HUES64 (cell line): ENCODE measurements around the gene TULP1.

Source experiments
- H3K27ac ChIP-seq: 2 replicates; pipeline ENCODE4 v1.7.0; 2013; ENCODE audit warnings: low read depth, low read length, inconsistent platforms
- H3K27me3 ChIP-seq: 2 replicates; pipeline ENCODE4 v1.6.1; 2013; ENCODE audit warnings: mild to moderate bottlenecking, low read length; ENCODE audit not compliant: insufficient read depth
- H3K36me3 ChIP-seq: 2 replicates; pipeline ENCODE4 v1.6.1; 2013; ENCODE audit warnings: mild to moderate bottlenecking, low read length; ENCODE audit not compliant: insufficient read depth
- H3K4me1 ChIP-seq: 2 replicates; pipeline ENCODE4 v1.6.1; 2013; ENCODE audit warnings: mild to moderate bottlenecking, low read length, moderate library complexity; ENCODE audit not compliant: insufficient read depth
- H3K4me3 ChIP-seq: 2 replicates; pipeline ENCODE4 v1.5.1; 2013; ENCODE audit warnings: mild to moderate bottlenecking, low read length, moderate library complexity
- H3K9ac ChIP-seq: 2 replicates; pipeline ENCODE4 v1.6.1; 2013; ENCODE audit warnings: mild to moderate bottlenecking, low read depth, low read length
- H3K9me3 ChIP-seq: 2 replicates; pipeline ENCODE4 v1.6.1; 2013; ENCODE audit warnings: low read depth, low read length; ENCODE audit not compliant: insufficient read depth
- WGBS: fragments of 150-250, 120-280 bp; methylation state at CpG from one replicate; pipeline ENCODE4 v1.1.7; 2013; ENCODE audit warnings: missing lambda C conversion rate; 5-methylcytosine and 5-hydroxymethylcytosine counted together

The TULP1 gene

DNA sequence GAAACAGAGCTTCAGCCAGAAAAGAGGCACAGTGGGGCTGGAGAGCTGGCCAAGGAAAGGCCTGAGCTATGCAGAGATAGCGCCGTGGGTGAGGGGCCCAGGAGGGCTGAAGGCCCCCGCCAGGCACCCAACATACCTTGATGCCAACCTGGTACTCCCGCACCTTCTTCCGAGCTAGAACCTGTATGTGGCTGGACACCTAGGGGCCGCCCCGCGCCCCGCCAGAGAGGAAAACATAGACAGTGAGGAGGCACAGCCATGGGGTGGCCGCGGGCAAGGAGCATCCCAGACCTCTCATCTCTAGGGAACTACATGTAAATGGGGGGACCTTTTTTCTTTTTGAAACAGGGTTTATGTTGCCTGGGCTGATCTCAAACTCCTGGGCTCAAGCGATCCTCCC lies 32.5 kb downstream of the TULP1 start:
- Histone ChIP-seq H3K4me3 (no peak overlapping the region), H3K9me3 (no peaks in the 10 kb centered on the region), H3K4me1 (peaks cover 7% of the 10 kb centered on the region), H3K36me3 (peaks cover 42% of the 10 kb centered on the region), H3K27ac (no peak overlapping the region), H3K9ac (no peak overlapping the region), H3K27me3 (no peaks in the 10 kb centered on the region)
- WGBS, result 97% methylated on average over 12 of the region's 12 CpGs

DNA sequence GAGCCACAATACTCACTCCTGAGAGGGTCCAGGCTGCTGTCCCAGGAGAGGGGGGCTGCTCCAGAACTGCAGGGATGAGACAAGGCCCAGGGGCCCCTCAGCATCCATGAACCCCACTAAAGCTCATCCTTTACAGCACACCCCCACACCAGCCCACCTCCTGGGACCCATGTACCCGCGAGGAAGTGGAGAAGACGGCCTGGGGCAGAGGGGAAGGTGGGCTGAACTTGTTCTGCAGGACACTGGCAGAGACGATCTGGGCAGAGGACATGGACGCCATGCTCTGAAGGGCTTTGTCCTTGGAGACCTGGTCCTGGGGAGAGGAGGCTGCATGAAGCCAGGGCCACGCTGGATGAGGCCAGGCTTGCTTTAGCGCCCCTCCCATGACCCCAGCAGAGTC lies 34.4 kb downstream of the TULP1 start:
- H3K36me3 ChIP-seq, result peaks cover 44% of the 10 kb centered on the region
- no peak overlapping the region for H3K4me3 ChIP-seq
- H3K27ac ChIP-seq, result no peak overlapping the region
- 90% methylated on average over 7 of the region's 7 CpGs for WGBS
- no peaks in the 10 kb centered on the region for H3K4me1 ChIP-seq
- H3K9ac ChIP-seq, result no peak overlapping the region
- no peaks in the 10 kb centered on the region for H3K9me3 ChIP-seq
- no peaks in the 10 kb centered on the region for H3K27me3 ChIP-seq

DNA sequence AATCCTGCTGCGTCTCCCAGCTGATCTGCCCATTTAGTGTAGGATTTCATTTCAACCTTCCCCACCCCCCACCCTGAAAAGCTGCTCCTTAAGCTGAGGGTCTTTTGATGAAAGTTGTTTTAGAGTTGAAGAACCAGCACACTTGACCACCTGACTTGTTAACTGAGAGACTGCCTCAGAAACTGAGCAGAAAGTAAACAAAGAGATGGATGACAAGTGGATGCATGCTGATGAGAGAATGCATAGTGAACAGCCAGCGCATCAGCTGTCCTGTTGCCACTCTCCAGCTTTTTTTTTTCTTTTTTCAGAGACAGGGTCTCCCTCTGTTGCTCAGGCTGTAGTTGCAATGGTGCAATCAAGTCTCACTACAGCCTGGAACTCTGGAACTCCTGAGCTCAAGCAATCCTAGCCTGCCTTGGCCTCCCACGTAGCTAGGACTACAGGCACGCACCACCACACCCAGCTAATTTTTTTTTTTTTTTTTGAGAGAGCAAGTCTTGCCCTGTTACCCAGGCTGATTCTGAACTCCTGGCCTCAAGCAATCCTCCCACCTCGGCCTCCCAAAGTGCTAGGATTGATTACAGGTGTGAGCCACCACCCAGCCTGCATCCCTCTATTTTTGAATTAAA lies 35.0 kb downstream of the TULP1 start:
- Histone ChIP-seq H3K9ac (no peak overlapping the region), H3K27ac (no peak overlapping the region), H3K9me3 (no peaks in the 10 kb centered on the region), H3K4me3 (no peak overlapping the region), H3K27me3 (no peaks in the 10 kb centered on the region), H3K36me3 (peaks cover 43% of the 10 kb centered on the region), H3K4me1 (no peaks in the 10 kb centered on the region)
- WGBS, result 89% methylated on average over 5 of the region's 5 CpGs

DNA sequence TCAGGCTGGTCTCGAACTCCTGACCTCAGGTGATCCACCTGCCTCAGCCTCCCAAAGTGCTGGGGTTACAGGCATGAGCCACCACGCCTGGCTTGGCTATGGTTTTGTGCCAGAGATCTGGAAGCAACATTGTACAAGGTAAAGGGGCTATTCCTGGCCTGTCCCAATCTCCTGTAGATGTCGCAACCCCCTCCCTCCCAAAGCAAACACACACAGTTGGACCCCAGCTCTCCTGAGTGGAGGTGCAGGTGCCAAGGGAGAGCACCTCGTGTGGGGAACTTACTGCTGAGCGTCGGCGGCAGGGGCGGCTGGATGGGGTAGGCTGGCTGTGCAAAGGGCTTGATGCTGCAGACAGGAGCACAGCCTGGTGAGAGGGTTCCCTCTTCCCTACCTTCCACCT lies 35.7 kb downstream of the TULP1 start:
- Histone ChIP-seq H3K36me3 (peaks cover 44% of the 10 kb centered on the region), H3K27ac (no peak overlapping the region)
- WGBS, result 84% methylated on average over 8 of the region's 8 CpGs

DNA sequence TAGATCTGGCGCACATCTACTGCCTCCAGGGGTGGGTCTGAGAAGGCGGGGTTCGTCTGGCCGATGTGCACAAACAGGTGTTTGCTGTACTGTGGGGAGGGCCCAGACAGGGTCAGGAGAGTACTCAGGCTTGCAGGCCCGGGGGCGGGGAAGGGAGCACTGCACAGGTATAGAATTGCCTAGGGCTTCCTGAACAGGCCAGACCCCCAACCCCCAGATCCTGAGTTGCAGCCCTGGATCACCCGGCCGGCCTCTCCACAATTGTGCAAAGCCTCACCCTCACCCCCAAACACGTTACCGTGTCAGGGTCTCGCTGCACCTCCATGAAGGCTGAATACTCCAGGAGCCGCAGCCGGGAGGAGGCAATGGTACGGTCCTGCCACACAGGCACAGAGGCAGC lies 36.7 kb downstream of the TULP1 start:
- 91% methylated on average over 14 of the region's 14 CpGs for WGBS
- Histone ChIP-seq H3K9me3 (no peaks in the 10 kb centered on the region), H3K27me3 (no peaks in the 10 kb centered on the region), H3K4me1 (peaks cover 3% of the 10 kb centered on the region; the same call in 1 of the 2 replicates), H3K27ac (no peak overlapping the region), H3K9ac (no peak overlapping the region), H3K36me3 (peaks cover 52% of the 10 kb centered on the region), H3K4me3 (no peak overlapping the region)

More for the DNA sequence above, 35.7 kb downstream of the TULP1 start:
- Histone ChIP-seq H3K4me1 (no peaks in the 10 kb centered on the region), H3K9ac (no peak overlapping the region), H3K9me3 (no peaks in the 10 kb centered on the region), H3K27me3 (no peaks in the 10 kb centered on the region), H3K4me3 (no peak overlapping the region)

DNA sequence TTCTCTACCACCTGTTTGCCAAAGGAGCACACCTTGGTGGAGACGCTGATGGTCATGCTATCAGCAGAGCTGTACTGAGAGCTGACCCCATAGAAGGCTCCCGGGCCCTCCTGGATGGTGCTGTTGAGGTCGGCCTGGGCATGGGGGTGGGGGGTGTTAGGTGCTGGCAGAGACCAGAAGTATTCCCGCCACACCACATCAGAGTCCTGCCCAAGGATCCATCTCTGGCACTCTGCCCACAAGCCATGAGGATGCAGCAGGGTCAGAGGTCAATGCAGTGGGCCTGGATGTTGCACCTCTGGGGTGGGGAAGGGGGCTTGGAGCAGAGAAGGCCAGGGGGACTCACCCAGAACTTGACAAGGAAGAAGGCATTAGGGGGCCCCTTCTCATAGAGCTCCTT lies 37.1 kb downstream of the TULP1 start:
- WGBS, result 98% methylated on average over 4 of the region's 4 CpGs
- Histone ChIP-seq H3K27me3 (no peaks in the 10 kb centered on the region), H3K36me3 (peaks cover 54% of the 10 kb centered on the region)

DNA sequence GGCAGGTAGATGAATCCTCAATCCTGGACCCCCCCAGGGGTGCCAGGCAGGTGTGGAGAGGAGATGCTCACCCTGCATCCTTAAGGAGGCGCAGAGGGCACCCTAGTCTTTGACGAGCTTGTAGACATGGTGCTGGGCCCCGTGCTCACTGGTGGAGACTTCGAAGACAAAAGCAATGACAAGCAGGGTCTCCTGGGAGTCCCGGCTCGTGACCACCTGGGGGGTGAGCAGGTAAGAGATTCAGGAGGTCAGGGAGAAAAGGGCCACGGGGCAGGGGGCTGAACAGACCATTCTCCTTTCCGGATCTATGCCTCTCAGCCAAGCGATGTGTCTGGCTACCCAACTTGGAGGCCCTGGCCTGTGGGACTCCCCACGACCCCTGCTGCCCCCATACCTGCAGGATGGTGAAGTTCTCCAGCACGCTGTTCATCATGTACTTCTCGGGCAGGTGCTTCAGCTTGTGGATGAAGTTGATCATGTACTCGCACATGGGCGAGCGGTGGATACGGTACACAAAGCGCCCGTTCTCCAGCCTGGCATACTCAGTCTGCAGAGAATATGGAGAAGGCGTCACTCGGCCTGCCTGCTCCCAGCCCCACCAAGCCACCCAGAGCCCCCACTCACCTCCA lies 37.6 kb downstream of the TULP1 start:
- Histone ChIP-seq H3K4me3 (no peak overlapping the region), H3K27me3 (no peaks in the 10 kb centered on the region), H3K9me3 (no peaks in the 10 kb centered on the region), H3K9ac (no peak overlapping the region), H3K4me1 (peaks cover 4% of the 10 kb centered on the region; the same call in 1 of the 2 replicates), H3K27ac (no peak overlapping the region), H3K36me3 (peaks cover 60% of the 10 kb centered on the region)
- 92% methylated on average over 20 of the region's 20 CpGs for WGBS

More for the DNA sequence above, 37.1 kb downstream of the TULP1 start:
- H3K9me3 ChIP-seq, result no peaks in the 10 kb centered on the region
- H3K9ac ChIP-seq, result no peak overlapping the region
- no peak overlapping the region for H3K27ac ChIP-seq
- peaks cover 4% of the 10 kb centered on the region; the same call in 1 of the 2 replicates for H3K4me1 ChIP-seq
- no peak overlapping the region for H3K4me3 ChIP-seq

DNA sequence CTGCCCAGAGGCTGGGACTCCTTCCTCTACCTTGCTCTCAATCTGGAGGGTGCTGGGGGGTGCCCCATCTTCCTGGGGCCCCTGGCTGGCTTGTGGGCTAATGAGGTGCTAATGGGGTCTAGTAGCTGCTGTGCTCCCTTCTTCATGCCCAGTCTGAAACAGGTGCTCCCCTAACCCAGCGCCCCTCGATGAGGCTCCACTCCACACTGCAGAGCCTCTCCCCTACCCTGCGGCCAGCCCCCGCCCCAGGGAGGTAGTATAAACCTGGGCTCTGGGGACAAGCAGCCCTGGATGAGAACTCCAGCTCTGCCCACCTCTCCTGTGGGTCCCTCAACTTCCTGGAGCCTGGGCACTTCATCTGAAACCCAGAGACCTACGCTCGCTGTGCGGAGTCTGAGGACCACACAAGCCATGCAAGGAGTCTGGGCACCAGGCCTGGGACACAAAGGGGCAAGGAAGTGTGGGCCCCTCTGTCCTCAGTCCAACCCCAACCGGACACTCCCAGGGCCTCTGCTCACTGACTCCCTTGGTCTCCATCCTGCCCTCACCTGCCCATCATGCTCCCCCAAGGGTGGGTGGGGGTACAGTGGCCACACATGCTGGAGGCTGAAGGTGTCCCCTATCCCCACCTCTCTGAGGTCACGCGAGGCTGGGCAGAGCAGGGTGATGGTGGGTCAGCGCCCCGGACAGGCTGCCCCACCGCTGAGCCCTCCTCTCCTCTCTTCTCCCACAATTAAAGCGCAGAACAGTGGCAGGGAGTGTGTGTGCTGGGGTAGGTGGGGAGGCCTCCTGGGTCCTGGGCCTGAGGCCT lies 38.4 kb downstream of the TULP1 start:
- 84% methylated on average over 10 of the region's 14 CpGs for WGBS
- Histone ChIP-seq H3K4me3 (no peak overlapping the region), H3K27ac (peak overlapping the region; percentile 43; the same call in 1 of the 2 replicates), H3K4me1 (peaks cover 4% of the 10 kb centered on the region; the same call in 1 of the 2 replicates), H3K9me3 (no peaks in the 10 kb centered on the region), H3K27me3 (no peaks in the 10 kb centered on the region), H3K36me3 (peaks cover 63% of the 10 kb centered on the region), H3K9ac (no peak overlapping the region)

DNA sequence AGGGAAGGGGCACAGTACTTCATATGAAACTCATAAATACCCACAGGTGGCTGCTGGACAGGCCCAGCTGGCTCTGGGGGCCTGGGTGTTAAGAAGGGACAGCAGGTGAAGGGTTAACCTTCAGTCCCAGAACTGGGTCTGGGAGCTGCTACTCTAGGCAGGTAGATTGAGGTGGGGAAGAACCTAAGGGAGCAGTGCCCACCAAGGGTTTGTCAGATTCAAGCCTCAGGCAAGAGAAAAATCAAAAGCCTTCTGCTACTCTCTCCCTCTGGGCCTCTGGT lies 38.9 kb downstream of the TULP1 start:
- Histone ChIP-seq H3K4me1 (peaks cover 4% of the 10 kb centered on the region; the same call in 1 of the 2 replicates), H3K27me3 (no peaks in the 10 kb centered on the region), H3K27ac (peak overlapping the region; percentile 43; the same call in 1 of the 2 replicates), H3K4me3 (no peak overlapping the region), H3K36me3 (peaks cover 66% of the 10 kb centered on the region), H3K9me3 (no peaks in the 10 kb centered on the region), H3K9ac (no peak overlapping the region)

DNA sequence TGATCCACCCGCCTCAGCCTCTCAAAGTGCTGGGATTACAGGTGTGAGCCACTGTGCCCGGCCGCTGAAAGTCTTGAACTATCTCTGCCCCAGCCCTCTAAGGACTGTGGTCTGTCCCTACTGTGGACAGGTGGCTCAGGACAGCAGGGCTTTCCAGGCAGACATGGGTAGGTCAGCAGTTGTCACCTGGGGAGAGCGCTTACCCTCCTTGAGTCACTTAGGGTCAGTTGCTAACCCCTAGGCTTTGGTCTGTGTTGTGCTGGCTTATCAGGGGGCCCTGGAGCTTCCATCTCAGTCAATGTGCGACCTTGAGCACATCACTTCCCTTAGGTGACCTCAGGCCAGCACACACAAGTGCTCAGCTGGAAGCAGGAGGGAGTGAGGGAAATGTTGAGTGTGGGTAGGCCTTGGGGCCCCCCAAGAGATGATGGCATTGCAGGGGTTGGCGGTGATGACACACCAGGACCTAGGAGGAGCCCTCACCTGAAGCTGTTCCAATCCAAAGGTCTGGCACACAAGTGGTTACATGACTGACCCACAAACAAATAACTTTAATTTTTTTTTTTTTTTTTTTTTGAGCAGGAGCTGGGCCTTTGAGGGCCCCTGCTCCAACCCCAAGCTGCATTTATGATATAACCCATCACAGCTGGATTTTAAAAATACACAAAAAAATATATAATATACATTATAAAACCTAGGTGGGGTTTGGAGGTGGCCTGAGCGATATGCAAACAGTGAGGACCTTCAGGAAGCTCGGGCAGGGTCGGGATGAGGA lies 39.4 kb downstream of the TULP1 start:
- Histone ChIP-seq H3K9ac (no peak overlapping the region), H3K9me3 (no peaks in the 10 kb centered on the region), H3K4me1 (peaks cover 4% of the 10 kb centered on the region; the same call in 1 of the 2 replicates), H3K36me3 (peaks cover 65% of the 10 kb centered on the region), H3K27ac (peak overlapping the region; percentile 62; the same call in 1 of the 2 replicates), H3K4me3 (no peak overlapping the region), H3K27me3 (no peaks in the 10 kb centered on the region)
- 83% methylated on average over 9 of the region's 9 CpGs for WGBS
